K562 (cell line): ENCODE measurements around the gene PHLDA3.

ENCODE experiments used
- ATF7 ChIP-seq: fragments of 450-650 bp; IDR thresholded peaks from 2 replicates; pipeline ENCODE4 v1.7.1; 2014; ENCODE audit warnings: mild to moderate bottlenecking, moderate library complexity
- SMAD1 ChIP-seq: fragments of 150-350 bp; IDR thresholded peaks from 2 replicates; pipeline ENCODE4 v1.6.1; 2014; ENCODE audit warnings: low read length, low read depth; ENCODE audit not compliant: partially characterized antibody

DNA sequence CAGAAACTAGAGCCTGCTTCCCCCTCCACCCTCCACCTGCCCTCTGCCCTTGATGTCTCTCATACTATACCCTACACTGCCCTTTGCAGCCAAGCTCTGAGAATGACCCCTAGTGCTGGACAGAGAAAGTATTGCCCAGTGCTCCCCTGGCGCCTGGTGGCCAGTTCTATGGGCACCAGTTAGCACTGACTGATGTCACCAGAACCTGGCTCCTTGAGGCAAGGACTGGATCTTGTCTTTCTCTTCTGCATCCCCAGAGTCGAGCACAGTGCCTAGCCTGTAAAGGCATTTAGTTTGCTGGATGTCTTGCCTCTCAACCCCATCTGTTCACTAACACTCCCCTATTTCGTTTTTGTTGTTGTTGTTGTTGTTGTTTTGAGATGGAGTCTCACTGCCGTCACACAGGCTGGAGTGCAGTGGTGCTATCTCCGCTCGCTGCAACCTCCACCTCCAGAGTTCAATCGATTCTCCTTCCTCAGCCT lies 5.9 kb downstream of the PHLDA3 start:
- TF ChIP-seq ATF7 = no peak
- TF ChIP-seq SMAD1 = no peak
